NCI-H345 treated with DMSO at 0.1 percent for 48 hours (cell line): ENCODE results near the gene HTRA3.

ENCODE experiments used
- DNase-seq: peaks from one replicate; lab custom pipeline; 2025; ENCODE audit not compliant: unreplicated experiment; lab: John Stamatoyannopoulos, UW

Gene HTRA3

DNA sequence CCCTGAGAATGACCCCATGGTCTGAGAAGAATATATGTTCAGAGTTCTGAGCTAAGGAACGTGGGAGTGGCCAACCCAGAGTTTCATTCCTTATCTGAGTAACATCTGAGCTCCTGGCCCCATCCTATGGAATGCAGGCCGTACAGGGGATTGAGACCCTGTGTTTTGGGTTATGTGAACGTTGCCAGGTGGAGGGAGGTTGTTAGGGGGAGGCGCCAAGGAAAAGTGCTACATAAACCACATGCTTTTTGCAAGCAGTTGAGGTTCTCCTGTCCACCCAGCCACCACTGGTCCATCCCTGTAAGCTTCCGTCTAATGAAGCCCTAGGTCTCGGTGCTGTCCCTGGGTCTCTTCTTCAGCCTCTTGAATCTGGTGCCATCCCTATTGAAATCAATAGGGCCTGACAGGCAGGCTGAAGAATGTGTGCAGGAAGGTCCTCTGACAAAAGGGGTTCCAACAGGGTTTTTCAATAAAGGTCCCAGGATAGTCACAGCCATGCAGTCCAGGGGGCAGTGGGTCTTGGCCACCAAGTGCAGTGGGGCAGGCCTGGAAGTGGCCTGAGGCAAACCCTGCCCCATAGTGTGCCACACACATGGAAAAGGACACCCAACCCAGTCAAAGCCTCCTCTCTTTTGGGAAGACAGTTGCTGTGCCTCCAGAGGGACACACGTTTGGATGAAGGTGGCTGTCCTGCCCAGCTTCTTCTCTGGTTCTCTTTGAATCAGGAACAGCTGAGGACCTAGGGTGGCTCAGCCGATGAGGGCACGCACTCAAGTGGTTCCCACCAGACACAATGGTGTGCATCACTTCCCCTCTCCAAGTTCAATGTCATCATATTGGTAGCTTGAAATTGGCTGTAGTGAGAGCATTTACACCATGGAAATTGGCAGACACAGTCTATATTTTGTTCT is 53.5 kb downstream of the HTRA3 start:
- no peak for DNase-seq

DNA sequence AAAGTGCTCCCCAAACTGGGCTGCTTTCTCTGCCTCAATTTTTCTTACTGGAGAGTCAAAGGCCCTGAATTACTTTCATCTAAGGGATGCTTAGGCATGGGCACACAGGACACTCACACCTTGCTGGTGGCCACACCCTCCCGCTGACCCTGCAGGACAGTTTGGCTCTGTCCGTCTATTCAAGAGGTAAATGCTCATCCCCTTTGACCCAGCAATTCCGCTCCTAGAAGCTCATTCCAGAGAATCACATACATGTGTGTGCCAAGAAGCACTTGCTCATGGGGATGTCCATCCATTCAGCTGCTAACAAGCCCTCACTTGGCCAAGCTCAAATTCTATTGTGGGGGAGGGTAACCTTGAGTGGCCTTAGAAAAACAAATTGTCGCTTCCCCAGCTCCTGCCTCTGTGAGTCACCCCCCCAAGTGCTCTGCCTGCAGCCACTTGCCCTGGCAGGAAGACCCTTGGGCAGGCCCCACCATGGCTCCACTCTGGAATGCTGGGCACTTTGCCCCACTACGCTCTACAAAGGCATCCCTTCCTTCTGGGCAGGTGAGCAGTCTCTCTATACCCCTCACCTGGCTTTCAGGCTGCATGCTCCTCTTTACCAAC is 54.5 kb downstream of the HTRA3 start:
- no peak for DNase-seq

DNA sequence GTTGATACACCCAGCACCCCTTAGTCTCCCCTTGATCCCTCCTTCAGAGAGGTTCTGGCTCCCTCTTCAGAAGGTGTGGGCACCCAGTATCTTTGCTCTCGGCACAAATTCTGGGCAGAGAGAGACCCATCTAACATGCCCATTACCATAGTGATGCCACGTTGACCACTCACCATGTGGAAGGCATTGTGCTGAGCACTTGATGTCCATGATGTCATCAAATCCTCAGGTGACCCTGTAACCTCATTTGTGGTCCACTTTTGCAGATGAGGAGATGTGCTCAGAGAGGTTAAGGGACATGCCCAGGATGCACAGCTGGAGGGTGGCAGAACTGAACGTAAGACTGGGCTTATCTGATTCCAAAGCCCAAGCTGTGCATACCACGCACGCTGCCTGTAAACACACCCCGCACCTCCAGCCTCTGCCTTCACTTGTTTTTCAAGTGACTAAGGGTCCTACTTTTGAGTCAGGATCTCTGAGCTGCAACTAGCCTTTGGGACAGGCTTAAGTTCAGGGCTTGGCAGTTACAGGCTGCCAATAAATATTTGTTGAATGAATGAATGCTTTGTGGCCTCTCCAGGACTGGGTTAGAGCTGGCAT is 55.2 kb downstream of the HTRA3 start:
- no peak for DNase-seq

DNA sequence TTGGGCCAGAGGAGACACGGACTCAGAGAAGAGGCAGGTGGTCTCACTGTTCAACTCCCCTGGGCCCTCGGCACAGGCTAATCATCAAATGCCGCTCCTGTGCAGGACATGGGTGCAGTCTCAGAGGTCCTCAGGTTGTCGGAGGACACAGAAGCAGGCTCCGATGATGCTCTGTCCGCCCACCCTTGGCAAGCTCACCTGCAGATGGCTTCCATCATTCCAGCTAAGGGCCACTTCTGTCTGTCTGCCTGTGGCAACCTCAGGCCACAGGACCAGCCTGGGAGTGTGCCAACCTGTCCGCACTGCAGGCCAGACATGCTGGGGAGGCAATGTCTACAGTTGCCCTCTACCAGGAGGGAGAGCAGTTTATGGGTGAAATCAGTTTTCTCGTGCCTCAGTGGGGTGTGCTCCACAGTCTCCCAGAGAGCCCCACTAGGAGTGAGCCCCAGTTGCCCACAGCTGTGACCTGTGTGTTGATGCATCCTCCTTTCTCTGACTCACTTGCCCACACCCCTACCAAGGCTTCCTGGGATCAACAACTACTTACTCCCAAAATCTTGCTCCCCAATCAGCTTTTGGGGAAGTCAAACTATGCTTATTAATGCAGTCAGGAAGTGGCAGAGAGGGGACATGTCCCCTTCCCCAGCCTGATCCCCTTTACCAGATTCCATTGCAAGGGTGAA is 55.9 kb downstream of the HTRA3 start:
- no peak for DNase-seq

DNA sequence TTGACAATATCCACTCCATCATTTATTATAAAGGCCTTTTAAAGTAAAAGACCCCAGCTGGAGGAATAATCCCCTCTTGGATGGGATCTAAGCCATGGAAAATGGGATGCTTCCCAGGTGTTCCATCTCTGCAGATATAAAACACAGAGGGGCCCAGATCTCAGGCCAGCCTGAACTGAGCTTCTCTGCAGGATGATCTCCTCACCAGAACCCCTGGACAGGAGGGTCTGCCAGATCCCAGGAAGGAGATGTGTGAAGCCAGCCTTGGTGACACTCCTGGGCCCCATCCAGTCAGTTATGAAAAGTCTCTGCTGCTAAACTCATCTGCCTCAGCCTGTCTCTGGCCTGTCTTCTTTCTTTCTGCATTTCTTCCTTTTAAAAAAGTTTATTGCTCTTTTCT is 56.7 kb downstream of the HTRA3 start:
- DNase-seq, result no peak

DNA sequence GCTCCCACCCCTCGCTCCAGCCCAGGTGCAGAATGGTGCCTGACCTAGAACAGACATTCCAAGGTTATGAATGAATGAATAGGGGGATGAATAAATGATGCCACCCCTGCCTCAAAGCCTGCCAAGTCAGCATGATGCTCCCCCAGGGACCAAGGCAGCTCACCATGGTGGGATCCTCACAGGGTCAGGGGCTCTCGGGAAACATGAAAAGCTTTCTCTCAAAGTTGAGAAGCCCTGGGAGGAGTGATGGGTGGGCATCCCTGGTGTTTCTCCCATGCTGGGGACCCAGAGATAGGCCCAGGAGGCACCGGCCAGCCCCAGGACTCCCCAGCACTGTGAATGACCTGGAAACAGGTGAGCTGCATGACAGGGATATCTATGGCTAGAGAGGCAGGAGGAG is 58.9 kb downstream of the HTRA3 start:
- no peak for DNase-seq

DNA sequence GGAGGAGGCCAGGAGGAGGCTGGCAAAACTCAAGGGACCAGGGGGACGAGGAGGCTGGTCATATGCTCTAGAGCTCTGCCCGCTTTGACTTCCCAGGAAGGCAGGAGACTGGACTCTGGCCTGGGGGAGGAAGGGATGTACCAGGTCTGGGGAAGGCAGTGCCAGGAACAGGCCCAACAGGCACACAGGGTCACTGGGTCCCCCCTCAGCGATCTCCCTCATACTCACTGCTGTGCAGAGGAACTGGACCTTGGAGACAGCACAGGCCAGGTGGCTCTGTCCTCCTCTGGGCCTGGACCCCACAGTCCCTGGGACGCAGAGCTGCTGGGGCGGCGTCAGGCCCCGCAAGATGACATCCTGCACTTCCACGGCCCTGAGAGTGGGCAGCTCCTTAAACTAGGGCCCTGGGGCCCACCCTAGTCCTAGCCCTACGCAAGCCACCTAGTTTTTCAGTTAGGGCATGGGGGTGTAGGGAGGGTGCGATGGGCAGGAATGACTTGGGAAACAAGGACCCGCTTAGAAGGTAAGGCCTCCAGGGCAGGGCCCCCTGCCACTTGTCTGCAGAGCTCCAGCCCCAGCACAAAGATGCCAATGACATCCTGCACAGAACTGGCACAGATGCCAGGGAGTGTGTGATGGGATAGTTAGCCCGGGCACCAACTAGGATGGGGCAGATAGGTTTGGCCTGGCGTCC is 59.5 kb downstream of the HTRA3 start:
- no peak for DNase-seq

DNA sequence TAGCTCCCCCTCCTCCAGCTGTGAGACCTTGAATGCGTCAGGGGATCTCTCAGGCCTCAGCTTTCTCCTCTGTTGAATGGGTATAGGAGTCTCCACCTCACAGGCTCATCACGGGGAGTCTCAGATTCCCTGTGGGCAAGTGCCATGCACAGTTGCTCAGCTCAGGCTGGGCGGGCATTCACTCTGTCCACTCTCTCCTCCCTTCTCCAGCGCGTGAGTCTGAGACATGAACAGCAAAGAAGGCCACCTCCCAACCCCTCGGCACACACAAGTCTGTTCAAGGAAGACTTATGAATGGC is 60.0 kb downstream of the HTRA3 start:
- no peak for DNase-seq

DNA sequence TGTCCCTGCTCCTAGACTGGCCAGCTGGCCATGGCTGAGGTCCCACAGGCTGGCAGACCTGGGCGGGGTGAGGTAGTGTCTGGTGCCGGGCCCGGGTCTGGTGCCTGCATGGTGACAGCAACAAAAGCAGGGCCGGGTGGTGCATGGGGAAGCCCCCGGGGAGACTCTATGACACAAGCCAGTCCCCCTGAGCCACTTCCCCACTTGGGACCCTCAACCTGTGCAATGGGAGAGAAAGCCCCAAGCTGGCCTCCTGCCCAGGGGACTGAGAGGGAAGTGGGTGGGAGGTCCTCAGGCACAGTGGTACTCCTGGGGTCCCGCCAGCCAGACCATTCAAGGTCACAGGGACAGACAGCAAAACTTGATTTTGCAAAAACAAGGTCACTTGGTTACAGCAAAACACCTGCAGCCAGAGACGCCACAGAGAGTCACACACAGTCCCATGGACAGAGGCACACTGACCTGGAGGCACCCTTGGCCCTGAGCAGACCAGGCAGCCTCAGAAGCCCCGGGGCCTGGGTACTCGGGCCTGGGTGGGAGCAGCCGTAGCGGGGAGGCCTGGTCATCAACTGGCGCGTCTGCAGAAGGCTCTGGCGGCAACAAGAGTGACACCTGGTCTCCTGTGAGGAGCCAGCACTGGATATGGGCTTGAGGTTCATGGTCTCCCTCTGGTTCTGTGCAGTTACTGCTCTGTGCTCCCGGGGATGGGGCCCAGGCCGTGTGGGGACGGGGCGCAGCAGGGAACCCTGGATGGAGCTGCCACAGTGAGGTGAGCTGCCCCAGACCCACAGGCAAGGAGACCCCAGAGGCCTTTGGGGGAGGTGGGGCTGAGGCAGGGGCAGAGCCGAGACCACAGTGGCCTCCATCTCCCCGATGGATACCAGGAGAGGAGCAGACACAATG is 60.6 kb downstream of the HTRA3 start:
- no peak for DNase-seq

DNA sequence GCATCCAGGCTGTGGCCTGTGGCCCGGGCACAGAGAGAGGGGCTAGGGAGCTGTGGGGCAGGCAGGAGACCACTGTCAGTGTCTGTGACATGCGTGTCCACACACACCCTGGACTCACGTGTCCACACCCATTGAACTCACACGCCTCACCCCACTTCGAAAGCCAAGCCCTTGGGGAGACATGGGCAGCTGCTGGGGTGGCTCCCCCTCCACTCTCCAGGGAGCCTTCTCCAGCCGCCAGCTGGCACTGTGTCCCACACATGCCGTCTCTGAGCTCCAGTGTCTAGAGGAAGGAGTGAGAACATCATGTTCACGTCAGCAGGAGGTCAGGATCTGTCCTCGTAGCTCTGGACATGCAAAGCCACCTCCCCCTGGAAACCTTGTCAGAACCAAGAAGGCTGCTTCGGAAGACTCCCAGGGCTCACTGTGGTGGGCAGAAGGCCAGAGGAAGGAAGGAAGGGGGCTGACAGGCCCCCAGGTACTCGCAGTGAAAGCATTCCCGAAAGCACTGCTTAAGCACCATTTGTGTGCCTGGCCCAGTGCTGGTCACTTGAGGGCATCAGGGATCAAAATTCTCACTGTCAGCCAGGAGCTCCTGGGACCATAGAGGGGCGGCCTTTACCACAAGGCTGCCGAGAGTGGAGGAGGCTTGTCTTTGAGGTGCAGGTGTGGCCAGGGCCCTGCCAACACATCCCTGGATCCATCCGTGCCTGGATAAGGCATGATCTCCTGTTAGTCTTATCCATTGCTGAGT is 61.4 kb downstream of the HTRA3 start:
- no peak for DNase-seq

DNA sequence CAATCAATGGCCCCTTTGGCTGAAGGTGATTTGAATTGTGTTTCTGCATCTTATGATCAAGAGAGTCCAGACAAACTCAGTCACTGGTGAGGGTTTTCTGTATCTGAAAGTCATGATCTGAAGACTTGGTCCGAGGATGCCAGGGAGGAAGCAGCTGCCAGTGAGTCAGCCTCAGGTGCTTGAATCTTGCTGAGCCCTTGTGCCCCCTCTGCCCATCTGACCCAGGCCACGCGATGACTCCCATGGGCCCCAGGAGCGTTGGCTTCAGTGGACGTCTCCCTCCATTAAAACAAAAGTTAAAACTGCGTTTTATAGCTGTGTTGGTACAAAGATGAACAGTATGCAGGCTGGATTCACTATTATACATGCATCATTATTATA is 62.0 kb downstream of the HTRA3 start:
- DNase-seq, result no peak

DNA sequence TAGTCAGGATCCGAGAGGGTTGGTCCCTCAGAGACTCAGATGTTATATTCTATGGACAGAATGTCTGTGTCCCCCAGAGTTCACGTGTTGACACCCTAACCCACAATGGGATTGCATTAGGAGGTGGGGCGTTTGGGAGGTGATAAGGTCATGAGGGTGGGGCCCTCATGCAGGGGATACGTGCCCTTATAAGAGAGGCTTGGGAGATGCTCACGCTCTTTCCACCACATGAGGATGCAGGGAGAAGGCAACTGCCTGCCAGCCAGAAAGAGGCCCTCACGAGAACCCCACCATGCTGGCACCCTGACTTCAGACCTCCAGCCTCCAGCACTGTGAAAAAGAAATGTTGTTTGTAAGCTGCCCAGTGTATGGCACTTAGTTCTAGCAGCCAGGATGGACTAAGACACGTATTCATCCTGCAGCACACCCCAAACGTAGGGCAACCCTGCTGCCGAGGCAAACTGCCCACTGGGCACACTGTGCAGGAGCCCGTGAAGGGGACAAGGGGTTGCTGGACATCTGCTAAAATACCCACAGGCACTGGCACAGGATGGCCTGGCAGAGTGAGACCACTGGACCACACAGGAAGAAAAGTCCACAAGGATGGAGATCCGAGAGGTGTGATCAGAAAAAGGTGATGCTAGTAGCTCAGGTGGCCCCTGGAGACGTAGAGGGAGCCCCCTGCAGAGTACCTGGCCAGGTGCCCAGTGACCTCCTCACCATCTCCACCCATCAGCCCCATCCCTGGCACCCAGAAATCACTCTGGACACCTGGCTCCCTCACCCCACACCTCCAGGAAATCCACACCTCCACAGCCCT is 62.7 kb downstream of the HTRA3 start:
- no peak for DNase-seq

DNA sequence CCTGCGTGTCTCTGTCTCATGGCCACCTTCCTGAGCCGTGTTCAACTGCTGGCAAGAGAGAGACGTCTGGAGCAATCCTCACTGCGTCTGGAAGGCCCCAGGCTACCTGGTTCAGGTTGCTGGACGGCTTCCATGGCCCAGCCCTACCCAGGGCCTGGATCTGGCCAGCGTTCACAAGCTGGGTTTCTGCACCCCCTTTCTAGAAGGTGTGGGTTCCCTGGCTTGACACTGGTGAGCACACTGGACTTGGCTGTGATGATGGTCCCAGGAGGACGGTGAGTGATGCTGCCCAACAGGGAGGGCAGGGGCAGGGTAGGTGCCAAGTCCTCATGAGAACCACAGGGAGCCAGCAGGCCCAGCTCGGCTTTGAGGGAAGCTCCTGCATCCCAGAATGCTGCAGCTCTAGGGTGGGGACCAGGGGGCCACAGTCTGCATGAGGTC is 63.4 kb downstream of the HTRA3 start:
- no peak for DNase-seq

DNA sequence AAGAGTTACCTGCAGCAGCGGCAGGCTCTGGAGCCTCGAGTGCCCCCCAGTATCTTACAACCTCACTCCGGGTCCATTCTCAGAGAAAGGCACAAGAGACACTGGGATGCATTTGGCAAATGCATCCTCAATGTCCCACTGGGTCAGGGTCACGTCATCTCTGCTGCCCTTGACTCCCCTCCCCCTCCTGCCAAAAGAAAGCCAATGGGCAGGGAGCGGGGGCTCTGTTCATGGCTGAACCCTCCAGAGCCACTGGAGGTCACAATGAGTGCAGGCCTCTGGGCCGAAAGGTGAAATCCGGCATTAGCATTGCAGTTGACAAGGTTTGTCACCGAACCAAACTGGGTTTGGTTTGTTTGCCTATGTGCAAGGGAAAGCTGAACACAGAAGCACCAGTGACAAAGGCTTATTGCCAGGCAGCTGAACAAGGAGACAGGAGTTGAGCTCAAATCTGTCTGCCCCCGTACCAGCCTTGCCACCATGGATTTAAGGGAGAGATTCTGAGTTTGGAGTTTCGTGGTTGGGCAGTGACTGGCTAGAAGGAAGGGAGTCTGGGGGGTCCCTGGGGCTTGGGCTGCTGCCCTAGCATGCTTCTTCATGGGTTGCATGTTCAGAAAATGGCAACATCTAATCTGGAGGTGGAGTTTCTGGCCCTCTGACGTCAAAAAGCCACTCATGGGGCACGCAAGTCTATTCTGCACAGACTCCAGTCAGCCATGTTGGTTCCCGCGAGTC is 64.3 kb downstream of the HTRA3 start:
- no peak for DNase-seq

DNA sequence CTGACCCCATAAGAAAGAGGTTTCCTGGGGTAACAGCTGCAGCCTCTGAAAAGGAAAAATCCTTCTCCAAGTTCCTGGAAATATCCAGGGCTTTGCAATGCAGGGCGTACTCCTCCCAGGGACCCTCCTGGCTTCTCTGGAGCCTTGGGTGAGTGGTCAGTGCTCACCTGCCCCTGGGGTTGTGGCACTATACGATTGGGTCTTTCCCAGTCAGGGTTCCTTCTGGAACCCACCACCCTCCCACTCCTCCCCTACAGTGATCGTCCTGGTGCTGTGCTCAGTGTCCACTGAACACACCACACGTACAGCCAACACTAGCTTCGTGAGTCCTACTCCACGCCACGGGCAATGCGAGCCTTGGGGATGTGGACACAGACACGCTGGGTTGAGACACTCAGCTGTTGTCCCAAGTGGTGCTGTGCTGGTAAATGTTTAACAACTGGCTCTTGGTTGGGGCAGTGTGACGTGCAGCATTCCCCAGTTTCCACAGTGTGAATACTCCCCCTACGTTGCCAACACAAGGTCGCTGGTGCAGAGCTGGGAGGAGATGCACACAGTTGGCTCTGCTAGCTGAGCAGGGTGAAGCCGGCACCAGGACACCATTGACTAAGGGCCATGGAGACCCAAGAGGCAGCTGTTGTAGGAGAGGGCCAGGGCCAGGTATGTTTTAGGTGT is 65.4 kb downstream of the HTRA3 start:
- DNase-seq, result no peak

DNA sequence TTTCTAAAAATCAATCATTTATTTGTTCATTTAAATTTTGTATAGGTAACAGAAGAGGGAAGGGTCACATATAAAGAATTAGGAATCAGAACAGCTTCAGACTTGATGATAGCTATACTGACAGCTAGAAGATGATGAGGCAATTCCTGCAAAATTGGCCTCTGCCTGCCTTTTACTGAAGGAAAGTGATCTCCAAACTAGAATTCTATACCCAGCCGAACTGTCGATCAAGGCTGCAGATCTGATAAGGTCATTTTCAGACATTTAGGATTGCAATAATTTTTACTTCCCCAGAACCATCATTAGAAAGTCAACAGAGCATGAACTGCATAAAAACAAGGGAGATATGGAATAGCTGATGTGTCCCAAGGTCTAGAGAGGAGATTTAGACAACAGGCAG is 66.3 kb downstream of the HTRA3 start:
- DNase-seq, result no peak

DNA sequence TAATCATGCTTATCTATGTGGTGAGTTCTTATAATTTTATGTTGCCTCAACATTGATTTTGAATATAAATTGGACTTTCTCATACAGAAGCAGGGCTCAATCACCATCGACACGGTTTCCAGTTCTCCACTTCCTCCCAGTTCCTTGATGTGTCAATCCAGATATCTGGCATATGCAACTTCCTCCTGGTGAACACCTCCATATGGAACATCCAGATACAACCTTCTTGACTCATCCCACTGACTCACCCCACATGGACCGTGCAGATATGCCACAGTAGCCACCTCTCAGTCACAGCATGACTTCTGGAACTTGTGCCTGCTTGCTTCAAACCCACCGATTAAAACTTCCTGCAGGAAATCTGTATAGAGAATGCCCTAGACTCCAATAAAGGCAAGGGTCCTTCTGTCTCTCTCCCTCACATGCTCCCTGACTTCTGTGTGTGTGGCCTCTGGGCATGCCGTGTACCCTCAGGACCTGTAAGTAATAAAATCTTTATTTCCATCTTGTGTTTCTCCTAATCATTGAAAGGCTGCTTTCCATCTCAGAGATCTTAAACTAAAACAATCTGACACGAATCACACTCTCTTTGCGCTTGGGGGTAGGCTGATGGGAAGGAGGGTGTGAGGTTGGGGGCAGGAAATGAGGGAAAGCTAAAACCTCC is 67.0 kb downstream of the HTRA3 start:
- DNase-seq, result no peak
